IMR-90 (cell line): Measurements from ENCODE around the gene SVIL. TPM values are rescaled to one million over a fixed set of nuclear protein-coding genes. Genes with fewer than 3 reads are reported as not detected.

Experiments
- ATAC-seq: fragments of 200-7000 bp; cut with Tn5 transposase; 2 replicates; pipeline ENCODE4 v1.9.1; 2020; ENCODE audit warnings: low read depth, mild to moderate bottlenecking, moderate library complexity
- BruUV-seq: library from RNA; stranded (reverse); fragments of 400-500 nt; replicated peaks from 2 replicates; lab custom pipeline; 2021; lab: Mats Ljungman, UMichigan
- CTCF ChIA-PET: fragments of 300-600 bp; formaldehyde crosslinking; extraction: SDS; loops from one replicate; lab custom pipeline; 2021; ENCODE audit warnings: antibody characterized with exemption; lab: Yijun Ruan, JAX
- POLR2A ChIA-PET: fragments of 300-600 bp; sonication (Branson Sonifier 250); formaldehyde crosslinking; loops from one replicate; lab custom pipeline; 2022; ENCODE audit warnings: antibody characterized with exemption; ENCODE audit not compliant: unreplicated experiment; lab: Charles Lee
- DNase-seq: peaks from one replicate; pipeline ENCODE4 v3.0.0; 2013
- H2AFZ ChIP-seq: replicated peaks from 2 replicates; pipeline ENCODE3; 2013; ENCODE audit warnings: low read length, mild to moderate bottlenecking; ENCODE audit not compliant: poor library complexity
- H2AK5ac ChIP-seq: 2 replicates; pipeline ENCODE4 v1.6.1; 2013; ENCODE audit warnings: low read depth, low read length, inconsistent platforms
- H2AK9ac ChIP-seq: replicated peaks from 2 replicates; pipeline ENCODE3; 2013; ENCODE audit warnings: mild to moderate bottlenecking, low read depth, low read length, moderate library complexity; ENCODE audit not compliant: poor library complexity
- H2BK120ac ChIP-seq: 2 replicates; pipeline ENCODE4 v1.6.1; 2013; ENCODE audit warnings: low read depth, low read length, inconsistent platforms
- H2BK15ac ChIP-seq: 3 replicates; pipeline ENCODE4 v1.6.1; 2013; ENCODE audit warnings: low read depth, low read length, inconsistent platforms
- H2BK20ac ChIP-seq: 2 replicates; pipeline ENCODE4 v1.6.1; 2013; ENCODE audit warnings: low read depth, mild to moderate bottlenecking, inconsistent platforms, low read length, moderate library complexity
- H2BK5ac ChIP-seq: 2 replicates; pipeline ENCODE4 v1.6.1; 2013; ENCODE audit warnings: mild to moderate bottlenecking, low read depth, low read length, inconsistent platforms; ENCODE audit not compliant: poor library complexity, severe bottlenecking
- H3K14ac ChIP-seq: replicated peaks from 2 replicates; pipeline ENCODE4 v1.6.1; 2013; ENCODE audit warnings: low read depth, low read length, inconsistent platforms
- H3K18ac ChIP-seq: 2 replicates; pipeline ENCODE4 v1.6.1; 2013; ENCODE audit warnings: low read depth, low read length, control low read depth
- H3K23ac ChIP-seq: 2 replicates; pipeline ENCODE4 v1.6.1; 2013; ENCODE audit warnings: low read depth, low read length, inconsistent platforms
- H3K27ac ChIP-seq: 2 replicates; pipeline ENCODE4 v1.5.1; 2013; ENCODE audit warnings: mild to moderate bottlenecking, control low read depth, low read length; ENCODE audit not compliant: insufficient read depth
- H3K27me3 ChIP-seq: 2 replicates; pipeline ENCODE4 v1.6.1; 2013; ENCODE audit warnings: low read length; ENCODE audit not compliant: control insufficient read depth, insufficient read depth
- H3K36me3 ChIP-seq: 2 replicates; pipeline ENCODE4 v1.6.1; 2013; ENCODE audit warnings: low read length, mixed read lengths; ENCODE audit not compliant: control insufficient read depth, insufficient read depth
- H3K4ac ChIP-seq: 2 replicates; pipeline ENCODE4 v1.6.1; 2013; ENCODE audit warnings: low read depth, low read length, inconsistent platforms
- H3K4me1 ChIP-seq: 2 replicates; pipeline ENCODE4 v1.6.1; 2013; ENCODE audit warnings: low read length, mixed read lengths; ENCODE audit not compliant: control insufficient read depth, insufficient read depth
- H3K4me2 ChIP-seq: 2 replicates; pipeline ENCODE4 v1.6.1; 2013; ENCODE audit warnings: low read depth, mild to moderate bottlenecking, control low read depth, low read length, moderate library complexity
- H3K4me3 ChIP-seq: 2 replicates; pipeline ENCODE4 v1.5.1; 2013; ENCODE audit warnings: low read depth, mild to moderate bottlenecking, control low read depth, low read length, moderate library complexity; ENCODE audit not compliant: insufficient read depth
- H3K56ac ChIP-seq: 2 replicates; pipeline ENCODE4 v1.6.1; 2013; ENCODE audit warnings: low read length, inconsistent platforms; ENCODE audit not compliant: insufficient read depth; ENCODE audit errors: extremely low read depth
- H3K79me1 ChIP-seq, 2 experiments: 2 replicates each; pipeline ENCODE4 v1.6.1; 2013; ENCODE audit warnings: low read length in 2 of 2, inconsistent platforms in 1 of 2, low read depth in 1 of 2
- H3K9ac ChIP-seq: 2 replicates; pipeline ENCODE4 v1.6.1; 2013; ENCODE audit warnings: low read depth, low read length, control low read depth
- H3K9me1 ChIP-seq: 2 replicates; pipeline ENCODE4 v1.6.1; 2013; ENCODE audit warnings: low read length, inconsistent platforms; ENCODE audit not compliant: insufficient read depth
- H3K9me3 ChIP-seq: 2 replicates; pipeline ENCODE4 v1.6.1; 2013; ENCODE audit warnings: low read length; ENCODE audit not compliant: control insufficient read depth, insufficient read depth
- H4K20me1 ChIP-seq: 2 replicates; pipeline ENCODE4 v1.6.1; 2013; ENCODE audit warnings: low read length, inconsistent platforms; ENCODE audit not compliant: insufficient read depth
- H4K5ac ChIP-seq: 2 replicates; pipeline ENCODE4 v1.6.1; 2013; ENCODE audit warnings: mild to moderate bottlenecking, low read depth, low read length, control low read depth
- H4K8ac ChIP-seq, 2 experiments: 2 replicates each; pipeline ENCODE4 v1.6.1; 2013; ENCODE audit warnings: low read depth in 2 of 2, low read length in 2 of 2, control low read depth in 1 of 2, inconsistent platforms in 1 of 2
- H4K91ac ChIP-seq: 2 replicates; pipeline ENCODE4 v1.6.1; 2013; ENCODE audit warnings: low read depth, low read length, inconsistent platforms; ENCODE audit not compliant: insufficient read depth
- BHLHE40 ChIP-seq: fragments of 150-350 bp; IDR thresholded peaks from 2 replicates; pipeline ENCODE4 v1.6.1; 2016; ENCODE audit warnings: mild to moderate bottlenecking, low read depth, low read length
- CHD1 ChIP-seq: IDR thresholded peaks from 2 replicates; pipeline ENCODE4 v1.6.1; 2012; ENCODE audit warnings: low read depth, low read length, improper control_type of control experiment
- MAFK ChIP-seq: IDR thresholded peaks from 2 replicates; pipeline ENCODE4 v1.6.1; 2012; ENCODE audit warnings: low read depth, low read length, improper control_type of control experiment
- RCOR1 ChIP-seq: IDR thresholded peaks from 2 replicates; pipeline ENCODE4 v1.6.1; 2012; ENCODE audit warnings: mild to moderate bottlenecking, low read length, improper control_type of control experiment; ENCODE audit not compliant: insufficient replicate concordance
- RFX5 ChIP-seq: IDR thresholded peaks from 2 replicates; pipeline ENCODE4 v1.8.0; 2012; ENCODE audit warnings: low read depth, mild to moderate bottlenecking, low read length, moderate library complexity
- WGBS, 2 experiments: methylation state at CpG; one replicate each; pipeline versions ENCODE4 v1.1.5 to v1.1.7; 2013; ENCODE audit warnings: missing lambda C conversion rate in 2 of 2; ENCODE audit not compliant: insufficient read length in 1 of 2; ENCODE audit errors: extremely low coverage in 2 of 2; 5-methylcytosine and 5-hydroxymethylcytosine counted together
- dilution Hi-C: fragments of 300-500 bp; cut with HindIII; formaldehyde crosslinking; loops from one replicate; pipeline ENCODE4 v1.14.3; 2018; ENCODE audit warnings: low sequenced_read_pairs; ENCODE audit not compliant: unreplicated experiment
- in situ Hi-C: fragments of 300-500 bp; cut with MboI; formaldehyde crosslinking; loops from 3 replicates; pipeline ENCODE4 v1.14.3; 2019; ENCODE audit warnings: low sequenced_read_pairs, inconsistent platforms, mixed read lengths
- intact Hi-C: fragments of 100-400 bp; cut with micrococcal nuclease; formaldehyde crosslinking; loops from 2 replicates; pipeline ENCODE4 v1.10.0; 2022
- polyA plus RNA-seq, 3 experiments: library from polyadenylated mRNA; depleted of rRNA; stranded (reverse); fragments of >200 nt; gene quantifications; 2 replicates each; pipeline ENCODE4 v1.2.3, GENCODE V29; 2012; ENCODE audit warnings: low replicate concordance in 1 of 3
- total RNA-seq: library from RNA; depleted of rRNA; stranded (reverse); fragments of >200 nt; gene quantifications from 2 replicates; pipeline ENCODE4 v1.2.3, GENCODE V29; 2012
- TF ChIP-seq, protein P1 (sequence below): fragments of 150-350 bp; IDR thresholded peaks from 2 replicates; pipeline ENCODE4 v1.6.1; 2017; ENCODE audit warnings: mild to moderate bottlenecking, antibody characterized with exemption, low read length, low read depth
- TF ChIP-seq, protein P2 (sequence below): fragments of 150-350 bp; IDR thresholded peaks from 2 replicates; pipeline ENCODE4 v1.6.1; 2016; ENCODE audit warnings: low read depth, mild to moderate bottlenecking, low read length, moderate library complexity, borderline replicate concordance

SVIL gene
- total and polyA plus RNA-seq, 2 of the 4 experiments (the other 2 are of a cell fraction) = 11.5 to 11.6 TPM

DNA sequence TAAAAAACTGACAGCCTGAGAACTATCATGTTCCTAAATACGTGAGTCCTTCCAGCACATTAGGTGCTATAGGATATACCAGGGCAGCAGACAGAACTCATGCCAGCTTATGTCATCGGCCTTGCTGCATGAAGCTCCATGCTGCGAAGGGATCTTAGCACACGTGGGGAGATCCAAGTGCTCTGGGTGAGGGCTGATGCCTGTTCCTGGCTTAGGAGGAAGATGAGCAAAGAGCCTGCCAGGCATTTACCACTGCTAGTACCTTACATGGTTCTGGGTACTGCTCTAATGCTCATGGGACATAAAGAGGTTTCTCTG is 43.2 kb downstream of the SVIL start:
- peaks cover 27% of the 10 kb centered on the region for H3K4me1 ChIP-seq
- H4K91ac ChIP-seq = peak overlapping the region; percentile 32
- no peaks in the 10 kb centered on the region for H3K27me3 ChIP-seq
- H3K27ac ChIP-seq = no peak overlapping the region
- no peak overlapping the region for H3K14ac ChIP-seq
- peak overlapping the region; percentile 56; the same call in 1 of the 2 replicates for H2AK5ac ChIP-seq
- H3K23ac ChIP-seq = no peak overlapping the region
- no peak overlapping the region for H3K4me3 ChIP-seq
- in situ Hi-C loops (no loop called here), intact Hi-C loops (loop anchor here (5.0 kb wide), 4 partner anchors 54 to 411 kb away; no protein-coding TSS in a partner anchor), dilution Hi-C loops (no loop called here)
- H3K9ac ChIP-seq = no peak overlapping the region
- no peak overlapping the region for H2AFZ ChIP-seq
- ChIA-PET POLR2A (no interaction called here), CTCF (interaction anchor here (0.6 kb wide), 1 partner anchor 391 kb away, joined by 3 read pairs; no protein-coding TSS in a partner anchor)
- H2BK20ac ChIP-seq = 0 out of 2 replicates have a peak overlapping the region, but pooled peaks have one; percentile 9
- no peak for ATAC-seq
- peaks cover 16% of the 10 kb centered on the region; the same call in 1 of the 2 replicates for H4K20me1 ChIP-seq
- H2BK120ac ChIP-seq = peak overlapping the region; percentile 34; the same call in 1 of the 2 replicates
- H4K5ac ChIP-seq = no peak overlapping the region
- H2BK5ac ChIP-seq = no peak overlapping the region
- peak overlapping the region; percentile 41; the same call in 1 of the 2 replicates for H3K4ac ChIP-seq
- no peaks in the 10 kb centered on the region for H3K9me3 ChIP-seq
- no peak overlapping the region; a peak in 1 of 4 replicates for H4K8ac ChIP-seq
- no peak overlapping the region for H3K56ac ChIP-seq
- peak overlapping the region; percentile 65; the same call in 1 of the 3 replicates for H2BK15ac ChIP-seq
- H2AK9ac ChIP-seq = no peak overlapping the region
- H3K9me1 ChIP-seq = peaks cover 13% of the 10 kb centered on the region
- H3K79me1 ChIP-seq = peaks cover 19 to 73% of the 10 kb centered on the region in 2 experiments
- TF ChIP-seq RCOR1 = no peak
- no peak for TF ChIP-seq BHLHE40
- no peak for TF ChIP-seq RFX5
- no peak for TF ChIP-seq CHD1
- TF ChIP-seq, protein P1, sequence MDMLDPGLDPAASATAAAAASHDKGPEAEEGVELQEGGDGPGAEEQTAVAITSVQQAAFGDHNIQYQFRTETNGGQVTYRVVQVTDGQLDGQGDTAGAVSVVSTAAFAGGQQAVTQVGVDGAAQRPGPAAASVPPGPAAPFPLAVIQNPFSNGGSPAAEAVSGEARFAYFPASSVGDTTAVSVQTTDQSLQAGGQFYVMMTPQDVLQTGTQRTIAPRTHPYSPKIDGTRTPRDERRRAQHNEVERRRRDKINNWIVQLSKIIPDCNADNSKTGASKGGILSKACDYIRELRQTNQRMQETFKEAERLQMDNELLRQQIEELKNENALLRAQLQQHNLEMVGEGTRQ = no peak
- TF ChIP-seq MAFK = no peak
- TF ChIP-seq, protein P2, sequence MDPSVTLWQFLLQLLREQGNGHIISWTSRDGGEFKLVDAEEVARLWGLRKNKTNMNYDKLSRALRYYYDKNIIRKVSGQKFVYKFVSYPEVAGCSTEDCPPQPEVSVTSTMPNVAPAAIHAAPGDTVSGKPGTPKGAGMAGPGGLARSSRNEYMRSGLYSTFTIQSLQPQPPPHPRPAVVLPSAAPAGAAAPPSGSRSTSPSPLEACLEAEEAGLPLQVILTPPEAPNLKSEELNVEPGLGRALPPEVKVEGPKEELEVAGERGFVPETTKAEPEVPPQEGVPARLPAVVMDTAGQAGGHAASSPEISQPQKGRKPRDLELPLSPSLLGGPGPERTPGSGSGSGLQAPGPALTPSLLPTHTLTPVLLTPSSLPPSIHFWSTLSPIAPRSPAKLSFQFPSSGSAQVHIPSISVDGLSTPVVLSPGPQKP = no peak
- no peak for DNase-seq
- H3K36me3 ChIP-seq = no peaks in the 10 kb centered on the region
- no peak overlapping the region for H3K4me2 ChIP-seq
- no peak overlapping the region for H3K18ac ChIP-seq
- no TSS peak for BruUV-seq
- WGBS, 2 experiments = 88% methylated on average over 3 of the region's 4 CpGs; no CpG with 5 or more reads in 1 of the 2 experiments
